Left ventricle myocardium inferior (tissue), 1 donor: ENCODE results near the gene CNTNAP2. TPM values are rescaled to one million over a fixed set of nuclear protein-coding genes. Genes with fewer than 3 reads are reported as not detected.

ENCODE experiments used
- DNase-seq: peaks from one replicate; pipeline ENCODE4 v3.0.0-alpha.2; 2020
- H3K27ac ChIP-seq: fragments of 200-600 bp; replicated peaks from 2 replicates; pipeline ENCODE4 v1.8.0; 2021
- H3K27me3 ChIP-seq: fragments of 200-600 bp; 2 replicates; pipeline ENCODE4 v1.8.0; 2021; ENCODE audit warnings: low read depth
- H3K36me3 ChIP-seq: fragments of 200-600 bp; 2 replicates; pipeline ENCODE4 v1.8.0; 2021
- H3K4me1 ChIP-seq: fragments of 200-600 bp; 2 replicates; pipeline ENCODE4 v1.8.0; 2021
- H3K4me3 ChIP-seq: fragments of 200-600 bp; 2 replicates; pipeline ENCODE4 v1.8.0; 2021; ENCODE audit warnings: mild to moderate bottlenecking, moderate library complexity
- H3K9me3 ChIP-seq: fragments of 200-600 bp; replicated peaks from 2 replicates; pipeline ENCODE4 v1.8.0; 2021
- CTCF ChIP-seq: fragments of 200-600 bp; IDR thresholded peaks from 2 replicates; pipeline ENCODE4 v1.8.0; 2021; ENCODE audit warnings: antibody characterized with exemption, mild to moderate bottlenecking, borderline replicate concordance
- intact Hi-C: fragments of 100-400 bp; cut with micrococcal nuclease; formaldehyde crosslinking; loops from one replicate; pipeline ENCODE4 v1.11.0; 2022
- total RNA-seq: library from RNA; stranded (reverse); fragmentation: NEBNext Ultra II Directional; extraction: Animal tissue kit (Norgen Biotek cat#: 25700); gene quantifications from one replicate; pipeline ENCODE4 v1.2.1, GENCODE V29; 2021
- donor health status: DM: no; HTN: yes; CAD: no; lungs with severe emphysema.

Gene CNTNAP2
- total RNA-seq, 1 donor from 2014 or later, result 0.99 TPM

- Histone ChIP-seq H3K36me3 (no peaks in the 10 kb centered on the region), H3K27me3 (no peaks in the 10 kb centered on the region), H3K27ac (no peak overlapping the region), H3K9me3 (peaks cover 4% of the 10 kb centered on the region), H3K4me3 (no peak overlapping the region), H3K4me1 (no peaks in the 10 kb centered on the region)
- intact Hi-C loops, result no loop called here
- TF ChIP-seq CTCF, result no peak
- no peak for DNase-seq
Observed at GRCh38 chr7:146875237-146875785, 758.7 kb downstream of the CNTNAP2 start.

GRCh38 chr7:146875981-146876380, 759.4 kb downstream of the CNTNAP2 start:
- Histone ChIP-seq H3K4me3 (no peak overlapping the region), H3K4me1 (no peaks in the 10 kb centered on the region), H3K27ac (no peak overlapping the region), H3K36me3 (no peaks in the 10 kb centered on the region), H3K9me3 (peaks cover 4% of the 10 kb centered on the region), H3K27me3 (no peaks in the 10 kb centered on the region)
- intact Hi-C loops, result no loop called here
- DNase-seq, result no peak
- TF ChIP-seq CTCF, result no peak

GRCh38 chr7:146876411-146876810, 759.8 kb downstream of the CNTNAP2 start:
- DNase-seq, result no peak
- intact Hi-C loops, result no loop called here
- Histone ChIP-seq H3K4me1 (no peaks in the 10 kb centered on the region), H3K36me3 (no peaks in the 10 kb centered on the region), H3K9me3 (no peaks in the 10 kb centered on the region), H3K4me3 (no peak overlapping the region), H3K27me3 (no peaks in the 10 kb centered on the region), H3K27ac (no peak overlapping the region)
- TF ChIP-seq CTCF, result no peak

GRCh38 chr7:146878901-146879300, 762.3 kb downstream of the CNTNAP2 start:
- Histone ChIP-seq H3K27me3 (no peaks in the 10 kb centered on the region), H3K4me1 (no peaks in the 10 kb centered on the region), H3K9me3 (peaks cover 5% of the 10 kb centered on the region), H3K4me3 (no peak overlapping the region), H3K36me3 (no peaks in the 10 kb centered on the region), H3K27ac (no peak overlapping the region)
- no peak for DNase-seq
- no peak for TF ChIP-seq CTCF
- intact Hi-C loops, result no loop called here

- no peak for DNase-seq
- intact Hi-C loops, result no loop called here
- Histone ChIP-seq H3K9me3 (peaks cover 5% of the 10 kb centered on the region), H3K4me3 (no peak overlapping the region), H3K36me3 (no peaks in the 10 kb centered on the region), H3K27me3 (no peaks in the 10 kb centered on the region), H3K27ac (no peak overlapping the region), H3K4me1 (no peaks in the 10 kb centered on the region)
- TF ChIP-seq CTCF, result no peak
Observed at GRCh38 chr7:146885231-146885630, 768.6 kb downstream of the CNTNAP2 start.
